ENCODE results near the gene EGFL7.

EGFL7 gene

GRCh38 chr9:136682710-136683109 lies 20.0 kb downstream of the EGFL7 start:
- DNase-seq (ENCODE audit: extremely low spot score): no peak
- CTCF ChIA-PET: interaction anchor here (1.4 to 5.4 kb wide), 2 partner anchors 10 to 44 kb away, joined by 3 to 44 read pairs; no protein-coding TSS in a partner anchor
- POLR2A ChIA-PET: no interaction called here
- no peak for TF ChIP-seq CTCF (IDR thresholded peaks at IDR 0.05; ENCODE audit: control extremely low read depth, extremely low read depth, low read depth, missing control alignments)

GRCh38 chr9:136683173-136683745 lies 20.5 kb downstream of the EGFL7 start:
- POLR2A ChIA-PET: no interaction called here
- no peak for TF ChIP-seq CTCF (IDR thresholded peaks at IDR 0.05; ENCODE audit: control extremely low read depth, extremely low read depth, low read depth, missing control alignments)
- no peak for DNase-seq (ENCODE audit: extremely low spot score)
- CTCF ChIA-PET: interaction anchor here (1.4 to 5.4 kb wide), 2 partner anchors 10 to 44 kb away, joined by 3 to 44 read pairs; no protein-coding TSS in a partner anchor

- CTCF ChIA-PET: interaction anchor here (1.4 to 5.4 kb wide), 2 partner anchors 11 to 43 kb away, joined by 3 to 44 read pairs; no protein-coding TSS in a partner anchor
- no peak for DNase-seq (ENCODE audit: extremely low spot score)
- TF ChIP-seq CTCF (IDR thresholded peaks at IDR 0.05; ENCODE audit: control extremely low read depth, extremely low read depth, low read depth, missing control alignments): no peak
- POLR2A ChIA-PET: no interaction called here
Observed at GRCh38 chr9:136683755-136684154, 21.0 kb downstream of the EGFL7 start.

- POLR2A ChIA-PET: no interaction called here
- TF ChIP-seq CTCF (IDR thresholded peaks at IDR 0.05; ENCODE audit: control extremely low read depth, extremely low read depth, low read depth, missing control alignments): no peak
- CTCF ChIA-PET: interaction anchor here (5.4 kb wide), 1 partner anchor 11 kb away, joined by 44 read pairs; no protein-coding TSS in a partner anchor
- no peak for DNase-seq (ENCODE audit: extremely low spot score)
Observed at GRCh38 chr9:136684339-136684738, 21.6 kb downstream of the EGFL7 start.

GRCh38 chr9:136684799-136685198 lies 22.1 kb downstream of the EGFL7 start:
- ChIA-PET POLR2A (no interaction called here), CTCF (interaction anchor here (5.4 kb wide), 1 partner anchor 12 kb away, joined by 44 read pairs; no protein-coding TSS in a partner anchor)
- DNase-seq (ENCODE audit: extremely low spot score): no peak
- no peak for TF ChIP-seq CTCF (IDR thresholded peaks at IDR 0.05; ENCODE audit: control extremely low read depth, extremely low read depth, low read depth, missing control alignments)

- no peak for TF ChIP-seq CTCF (IDR thresholded peaks at IDR 0.05; ENCODE audit: control extremely low read depth, extremely low read depth, low read depth, missing control alignments)
- ChIA-PET CTCF (no interaction called here), POLR2A (no interaction called here)
- no peak for DNase-seq (ENCODE audit: extremely low spot score)
Observed at GRCh38 chr9:136685216-136685615, 22.5 kb downstream of the EGFL7 start.

Data from GM10248 (cell line).